Mesothelial cell of epicardium (in vitro differentiated cells): ENCODE results near the gene ATP6V0D1. TPM values are rescaled to one million over a fixed set of nuclear protein-coding genes. Genes with fewer than 3 reads are reported as not detected.

Experiments
- DNase-seq, 2 experiments: peaks; one replicate each; pipeline ENCODE4 v3.0.0; 2021; ENCODE audit warnings: low spot score in 2 of 2; ENCODE audit not compliant: unreplicated experiment in 2 of 2
- H3K27ac Mint-ChIP-seq: 2 replicates; pipeline ENCODE4 v1.8.0; 2021; ENCODE audit warnings: mixed read lengths
- H3K27me3 Mint-ChIP-seq: 2 replicates; pipeline ENCODE4 v1.8.0; 2021; ENCODE audit warnings: low read depth, mixed read lengths
- H3K36me3 Mint-ChIP-seq: 2 replicates; pipeline ENCODE4 v1.8.0; 2021; ENCODE audit warnings: mixed read lengths
- H3K4me1 Mint-ChIP-seq: 2 replicates; pipeline ENCODE4 v1.8.0; 2021; ENCODE audit warnings: mixed read lengths
- H3K4me3 Mint-ChIP-seq: 2 replicates; pipeline ENCODE4 v1.8.0; 2021; ENCODE audit warnings: mild to moderate bottlenecking, moderate library complexity, mixed read lengths
- H3K9me3 Mint-ChIP-seq: 2 replicates; pipeline ENCODE4 v1.8.0; 2021; ENCODE audit warnings: mixed read lengths
- total RNA-seq: library from RNA; stranded (reverse); gene quantifications from 3 replicates; pipeline ENCODE4 v1.2.1, GENCODE V29; 2021
- TF ChIP-seq, protein P1 (sequence below): fragments of 200-600 bp; sonication (generic); IDR thresholded peaks from one replicate; pipeline ENCODE4 v1.5.0; 2021; ENCODE audit warnings: antibody characterized with exemption; ENCODE audit not compliant: unreplicated experiment

ATP6V0D1 gene
- total RNA-seq, 1 donor from 2014 or later: 53.7 TPM

DNA sequence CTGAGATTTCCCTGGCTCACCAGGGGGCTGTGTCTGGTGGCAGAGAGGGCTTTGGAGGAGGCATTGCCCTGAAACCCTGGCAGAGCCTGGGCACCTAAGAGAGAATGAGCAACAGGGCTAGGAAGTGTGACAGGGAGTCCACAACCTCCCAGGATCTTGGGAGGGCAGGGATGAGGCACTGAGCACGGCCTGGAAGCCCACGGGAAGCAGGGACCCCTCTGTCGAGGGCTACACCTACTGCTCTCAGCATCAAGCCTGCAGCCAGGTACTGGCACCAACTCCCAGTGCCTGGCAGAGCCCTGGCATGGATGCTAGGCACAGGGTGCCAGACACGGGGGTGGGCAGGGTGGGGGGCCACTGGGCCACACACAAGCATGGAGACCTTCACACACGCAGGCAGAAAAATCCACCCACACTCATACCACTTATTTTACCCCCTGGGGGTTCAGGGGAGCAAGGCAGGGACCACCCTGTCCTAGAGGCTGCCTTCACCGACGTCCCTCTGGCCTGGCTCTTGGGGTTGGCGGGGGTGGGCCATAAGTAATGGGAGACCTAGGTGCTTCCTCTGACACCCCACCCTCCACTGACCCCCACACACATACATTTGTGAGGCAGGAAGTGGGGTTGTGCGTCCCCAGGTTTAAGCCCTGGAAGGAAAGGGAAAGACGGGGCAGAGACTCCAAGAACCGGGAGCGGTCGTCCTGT is 51.0 kb downstream of the ATP6V0D1 start:
- H3K4me3 Mint-ChIP-seq: peak overlapping the region; percentile 66
- no peaks in the 10 kb centered on the region for H3K36me3 Mint-ChIP-seq
- TF ChIP-seq, protein P1, sequence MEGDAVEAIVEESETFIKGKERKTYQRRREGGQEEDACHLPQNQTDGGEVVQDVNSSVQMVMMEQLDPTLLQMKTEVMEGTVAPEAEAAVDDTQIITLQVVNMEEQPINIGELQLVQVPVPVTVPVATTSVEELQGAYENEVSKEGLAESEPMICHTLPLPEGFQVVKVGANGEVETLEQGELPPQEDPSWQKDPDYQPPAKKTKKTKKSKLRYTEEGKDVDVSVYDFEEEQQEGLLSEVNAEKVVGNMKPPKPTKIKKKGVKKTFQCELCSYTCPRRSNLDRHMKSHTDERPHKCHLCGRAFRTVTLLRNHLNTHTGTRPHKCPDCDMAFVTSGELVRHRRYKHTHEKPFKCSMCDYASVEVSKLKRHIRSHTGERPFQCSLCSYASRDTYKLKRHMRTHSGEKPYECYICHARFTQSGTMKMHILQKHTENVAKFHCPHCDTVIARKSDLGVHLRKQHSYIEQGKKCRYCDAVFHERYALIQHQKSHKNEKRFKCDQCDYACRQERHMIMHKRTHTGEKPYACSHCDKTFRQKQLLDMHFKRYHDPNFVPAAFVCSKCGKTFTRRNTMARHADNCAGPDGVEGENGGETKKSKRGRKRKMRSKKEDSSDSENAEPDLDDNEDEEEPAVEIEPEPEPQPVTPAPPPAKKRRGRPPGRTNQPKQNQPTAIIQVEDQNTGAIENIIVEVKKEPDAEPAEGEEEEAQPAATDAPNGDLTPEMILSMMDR: no peak
- no peaks in the 10 kb centered on the region for H3K9me3 Mint-ChIP-seq
- H3K27me3 Mint-ChIP-seq: peaks cover 63% of the 10 kb centered on the region
- no peak overlapping the region for H3K27ac Mint-ChIP-seq
- DNase-seq: no peak
- peaks cover 15% of the 10 kb centered on the region for H3K4me1 Mint-ChIP-seq

DNA sequence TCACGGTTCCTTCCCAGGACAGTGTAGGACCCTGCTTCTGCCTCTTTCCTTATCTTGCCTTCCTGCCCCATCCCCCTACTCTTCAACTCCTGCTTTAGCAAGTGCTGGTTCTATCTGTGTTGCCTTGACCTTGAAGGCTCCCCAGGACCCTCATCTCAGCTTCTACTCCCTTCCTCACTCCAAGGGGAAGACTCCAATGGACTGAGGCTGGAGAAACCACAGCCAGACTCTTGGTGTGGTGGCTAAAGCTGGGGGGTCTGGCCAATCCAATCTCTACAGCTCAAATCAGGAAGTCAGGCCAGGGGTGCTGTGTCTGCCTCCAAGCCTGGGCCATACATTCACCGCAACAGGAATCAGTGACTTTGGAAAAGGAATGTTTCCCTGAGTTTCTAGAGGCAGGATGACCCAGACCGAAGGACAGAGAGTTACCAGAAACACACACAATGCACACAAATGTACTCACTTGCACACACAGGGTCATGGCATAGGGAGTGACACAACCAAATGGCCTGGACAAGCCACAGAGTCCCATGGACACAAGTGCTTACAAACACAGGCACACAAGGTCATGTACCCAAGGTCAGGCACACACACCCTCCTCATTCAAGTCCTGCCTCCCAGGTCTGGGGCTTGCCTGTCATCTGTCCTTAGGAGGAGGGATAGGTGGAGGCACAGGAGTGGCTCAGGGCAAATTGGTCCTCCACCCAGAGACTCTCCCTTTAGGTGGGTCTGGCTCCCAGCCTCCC is 51.7 kb downstream of the ATP6V0D1 start:
- Mint-ChIP-seq H3K4me1 (peaks cover 21% of the 10 kb centered on the region), H3K4me3 (peak overlapping the region; percentile 55), H3K36me3 (no peaks in the 10 kb centered on the region), H3K9me3 (no peaks in the 10 kb centered on the region), H3K27me3 (peaks cover 65% of the 10 kb centered on the region), H3K27ac (no peak overlapping the region)
- DNase-seq: no peak
- TF ChIP-seq, protein P1: no peak

DNA sequence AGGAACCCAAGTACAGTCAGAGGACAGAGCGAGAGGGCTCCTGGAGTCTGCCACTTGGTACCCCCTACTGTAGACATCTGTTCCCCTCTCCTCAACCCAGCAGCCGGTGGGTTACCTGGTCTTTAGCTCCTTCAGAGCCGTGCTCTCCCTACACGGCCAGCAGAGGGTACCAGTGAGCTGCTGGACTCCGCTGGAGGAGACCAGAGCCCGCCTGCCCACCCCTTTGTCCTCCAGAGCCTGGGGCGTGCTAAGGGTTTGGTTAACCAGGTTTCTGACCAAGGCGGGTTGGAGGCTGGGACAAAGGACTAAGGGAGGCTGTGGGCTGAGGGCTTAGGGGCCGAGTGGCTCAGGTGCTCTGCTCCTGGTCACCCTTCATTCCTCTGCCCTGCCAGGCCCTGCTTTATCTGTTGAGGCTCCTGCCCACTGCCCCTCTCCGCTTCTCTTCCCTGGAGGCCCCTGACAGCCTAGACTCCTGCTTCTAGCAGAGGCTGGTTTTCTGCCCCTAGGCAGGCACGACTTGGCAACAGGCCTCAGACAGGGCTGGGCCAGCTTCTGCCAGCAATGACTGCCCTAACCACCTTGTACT is 52.7 kb downstream of the ATP6V0D1 start:
- Mint-ChIP-seq H3K36me3 (no peaks in the 10 kb centered on the region), H3K27me3 (peaks cover 72% of the 10 kb centered on the region), H3K4me3 (no peak overlapping the region), H3K27ac (no peak overlapping the region), H3K9me3 (no peaks in the 10 kb centered on the region), H3K4me1 (peaks cover 29% of the 10 kb centered on the region)
- TF ChIP-seq, protein P1: peak; percentile 53
- DNase-seq: peak in 1 of 2 experiments; percentile 71

DNA sequence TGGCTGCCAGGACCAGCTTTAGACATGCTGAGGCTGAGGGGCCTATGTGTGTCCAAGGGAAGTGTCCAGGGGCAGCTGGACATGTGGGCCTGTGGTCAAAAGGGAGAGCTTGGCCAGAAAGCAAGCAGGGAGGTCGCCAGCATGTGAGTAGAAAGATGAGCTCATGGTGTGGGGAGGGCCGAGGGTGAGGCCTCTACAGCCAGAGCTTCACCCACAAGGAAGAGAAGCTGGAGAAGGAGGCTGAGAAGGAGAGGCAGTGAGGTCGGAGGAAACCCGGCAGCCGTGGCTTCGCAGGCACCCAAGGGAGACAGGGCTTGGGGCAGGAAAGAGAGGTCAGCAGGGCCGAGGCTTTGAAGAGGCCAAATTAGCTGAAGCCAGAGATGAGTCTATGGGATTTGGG is 54.0 kb downstream of the ATP6V0D1 start:
- H3K4me1 Mint-ChIP-seq: peaks cover 25% of the 10 kb centered on the region
- TF ChIP-seq, protein P1: no peak
- H3K9me3 Mint-ChIP-seq: no peaks in the 10 kb centered on the region
- H3K36me3 Mint-ChIP-seq: no peaks in the 10 kb centered on the region
- H3K27ac Mint-ChIP-seq: no peak overlapping the region
- H3K4me3 Mint-ChIP-seq: no peak overlapping the region
- DNase-seq: no peak
- peaks cover 65% of the 10 kb centered on the region for H3K27me3 Mint-ChIP-seq

DNA sequence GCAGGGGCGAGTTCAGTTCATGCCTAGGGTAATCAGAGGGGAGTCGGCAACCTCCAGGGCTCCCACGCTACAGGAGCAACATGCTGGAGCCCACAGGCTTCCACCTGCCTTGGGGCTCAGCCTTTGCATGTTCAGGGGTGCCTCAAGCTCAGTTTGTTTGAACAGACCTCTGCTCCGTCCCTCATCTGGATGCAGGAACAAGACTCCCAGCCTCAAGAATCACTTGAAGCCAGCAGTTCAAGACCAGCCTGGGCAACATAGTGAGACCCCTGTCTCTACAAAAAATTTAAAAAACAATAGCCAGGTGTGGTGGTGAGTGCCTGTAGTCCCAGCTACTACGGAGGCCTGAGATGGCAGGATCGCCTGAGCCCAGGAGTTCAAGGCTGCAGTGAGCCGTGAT is 54.9 kb downstream of the ATP6V0D1 start:
- Mint-ChIP-seq H3K36me3 (no peaks in the 10 kb centered on the region), H3K4me1 (peaks cover 22% of the 10 kb centered on the region), H3K4me3 (no peak overlapping the region), H3K27me3 (peaks cover 58% of the 10 kb centered on the region), H3K9me3 (no peaks in the 10 kb centered on the region), H3K27ac (no peak overlapping the region)
- TF ChIP-seq, protein P1: no peak
- no peak for DNase-seq
